Left ventricle myocardium inferior (tissue), 1 donor: Measurements from ENCODE around the gene SERGEF. TPM values are rescaled to one million over a fixed set of nuclear protein-coding genes. Genes with fewer than 3 reads are reported as not detected.

Experiments used
- DNase-seq: peaks from one replicate; pipeline ENCODE4 v3.0.0-alpha.2; 2020
- H3K27ac ChIP-seq: fragments of 200-600 bp; replicated peaks from 2 replicates; pipeline ENCODE4 v1.8.0; 2021
- H3K27me3 ChIP-seq: fragments of 200-600 bp; 2 replicates; pipeline ENCODE4 v1.8.0; 2021; ENCODE audit warnings: low read depth
- H3K36me3 ChIP-seq: fragments of 200-600 bp; 2 replicates; pipeline ENCODE4 v1.8.0; 2021
- H3K4me1 ChIP-seq: fragments of 200-600 bp; 2 replicates; pipeline ENCODE4 v1.8.0; 2021
- H3K4me3 ChIP-seq: fragments of 200-600 bp; 2 replicates; pipeline ENCODE4 v1.8.0; 2021; ENCODE audit warnings: mild to moderate bottlenecking, moderate library complexity
- H3K9me3 ChIP-seq: fragments of 200-600 bp; replicated peaks from 2 replicates; pipeline ENCODE4 v1.8.0; 2021
- CTCF ChIP-seq: fragments of 200-600 bp; IDR thresholded peaks from 2 replicates; pipeline ENCODE4 v1.8.0; 2021; ENCODE audit warnings: antibody characterized with exemption, mild to moderate bottlenecking, borderline replicate concordance
- intact Hi-C: fragments of 100-400 bp; cut with micrococcal nuclease; formaldehyde crosslinking; loops from one replicate; pipeline ENCODE4 v1.11.0; 2022
- total RNA-seq: library from RNA; stranded (reverse); fragmentation: NEBNext Ultra II Directional; extraction: Animal tissue kit (Norgen Biotek cat#: 25700); gene quantifications from one replicate; pipeline ENCODE4 v1.2.1, GENCODE V29; 2021
- donor health status: DM: no; HTN: yes; CAD: no; lungs with severe emphysema.

The SERGEF gene
- total RNA-seq, 1 donor from 2014 or later = 13.1 TPM

- Histone ChIP-seq H3K27ac (no peak overlapping the region), H3K4me3 (no peak overlapping the region), H3K27me3 (no peaks in the 10 kb centered on the region), H3K36me3 (no peaks in the 10 kb centered on the region), H3K4me1 (no peaks in the 10 kb centered on the region), H3K9me3 (no peaks in the 10 kb centered on the region)
- DNase-seq = no peak
- intact Hi-C loops = no loop called here
- TF ChIP-seq CTCF = no peak
Observed at GRCh38 chr11:17778352-17778751, 234.5 kb downstream of the SERGEF start.

- H3K4me3 ChIP-seq = no peak overlapping the region
- no peaks in the 10 kb centered on the region for H3K4me1 ChIP-seq
- H3K9me3 ChIP-seq = no peaks in the 10 kb centered on the region
- no peaks in the 10 kb centered on the region for H3K27me3 ChIP-seq
- intact Hi-C loops = no loop called here
- H3K27ac ChIP-seq = no peak overlapping the region
- DNase-seq = no peak
- H3K36me3 ChIP-seq = no peaks in the 10 kb centered on the region
- no peak for TF ChIP-seq CTCF
Observed at GRCh38 chr11:17777738-17778091, 235.1 kb downstream of the SERGEF start.

- no peaks in the 10 kb centered on the region for H3K27me3 ChIP-seq
- no peak for DNase-seq
- H3K4me1 ChIP-seq = no peaks in the 10 kb centered on the region
- H3K9me3 ChIP-seq = no peaks in the 10 kb centered on the region
- no peak for TF ChIP-seq CTCF
- H3K4me3 ChIP-seq = no peak overlapping the region
- no peak overlapping the region for H3K27ac ChIP-seq
- no peaks in the 10 kb centered on the region for H3K36me3 ChIP-seq
- intact Hi-C loops = no loop called here
Observed at GRCh38 chr11:17777086-17777737, 235.6 kb downstream of the SERGEF start.

GRCh38 chr11:17776212-17776875, 236.5 kb downstream of the SERGEF start:
- Histone ChIP-seq H3K36me3 (no peaks in the 10 kb centered on the region), H3K27me3 (no peaks in the 10 kb centered on the region), H3K4me3 (no peak overlapping the region), H3K27ac (no peak overlapping the region), H3K9me3 (no peaks in the 10 kb centered on the region), H3K4me1 (no peaks in the 10 kb centered on the region)
- no peak for TF ChIP-seq CTCF
- intact Hi-C loops = no loop called here
- no peak for DNase-seq

GRCh38 chr11:17775507-17776211, 237.2 kb downstream of the SERGEF start:
- TF ChIP-seq CTCF = no peak
- H3K4me3 ChIP-seq = no peak overlapping the region

More at GRCh38 chr11:17775507-17776211, 237.2 kb downstream of the SERGEF start:
- Histone ChIP-seq H3K27ac (no peak overlapping the region), H3K4me1 (no peaks in the 10 kb centered on the region), H3K36me3 (no peaks in the 10 kb centered on the region), H3K9me3 (no peaks in the 10 kb centered on the region), H3K27me3 (no peaks in the 10 kb centered on the region)
- DNase-seq = no peak
- intact Hi-C loops = no loop called here
